HepG2 (cell line): ENCODE measurements around the gene LSMEM2. TPM values are rescaled to one million over a fixed set of nuclear protein-coding genes. Genes with fewer than 3 reads are reported as not detected.
A peak's percentile ranks its signal among the peaks of the same experiment; 100 is the strongest.

Experiments used
- ATF7 ChIP-seq, 2 experiments: fragments of 450-650 bp in 1 of 2; sonication (generic) in 1 of 2; formaldehyde crosslinking in 1 of 2; IDR thresholded peaks; 2 replicates each; pipeline versions ENCODE4 v1.4.0 to v1.6.1; 2016 to 2020; ENCODE audit warnings: antibody characterized with exemption in 1 of 2, mild to moderate bottlenecking in 1 of 2, missing genetic modification reagents in 1 of 2
- GTF3A ChIP-seq: sonication (generic); formaldehyde crosslinking; conservative IDR thresholded peaks from 2 replicates; pipeline ENCODE4 v1.4.0; 2020; ENCODE audit warnings: mild to moderate bottlenecking, missing genetic modification reagents
- HDAC6 ChIP-seq: fragments of 200-600 bp; sonication (generic); IDR thresholded peaks from 2 replicates; pipeline ENCODE4 v1.7.0; 2017; ENCODE audit warnings: mild to moderate bottlenecking, antibody characterized with exemption, low read length, low read depth
- HMGXB4 ChIP-seq, 2 experiments: sonication (generic) in 1 of 2; formaldehyde crosslinking in 1 of 2; IDR thresholded peaks; 2 replicates each; pipeline versions ENCODE4 v1.4.0 to v1.6.1; 2018 to 2020; ENCODE audit warnings: missing genetic modification reagents in 2 of 2, borderline replicate concordance in 1 of 2, low read depth in 1 of 2, mild to moderate bottlenecking in 1 of 2, missing biosample characterization in 1 of 2
- MAFK ChIP-seq, 2 experiments: IDR thresholded peaks in 1 of 2; conservative IDR thresholded peaks in 1 of 2; 2 replicates each; pipeline ENCODE4 v1.6.1; 2011; ENCODE audit warnings: improper control_type of control experiment in 2 of 2, low read length in 2 of 2
- MTF2 ChIP-seq: sonication (generic); formaldehyde crosslinking; IDR thresholded peaks from 2 replicates; pipeline ENCODE4 v1.5.0; 2020; ENCODE audit warnings: missing genetic modification reagents, borderline replicate concordance
- NONO ChIP-seq, 2 experiments: fragments of 450-650 bp in 1 of 2; sonication (generic) in 1 of 2; formaldehyde crosslinking in 1 of 2; IDR thresholded peaks in 1 of 2; conservative IDR thresholded peaks in 1 of 2; 2 replicates each; pipeline versions ENCODE4 v1.6.1 to v1.8.0; 2017 to 2022; ENCODE audit warnings: mild to moderate bottlenecking in 1 of 2, missing genetic modification reagents in 1 of 2, moderate library complexity in 1 of 2
- SKI ChIP-seq: fragments of 450-650 bp; IDR thresholded peaks from one replicate; pipeline ENCODE4 v1.6.1; 2018; ENCODE audit warnings: mild to moderate bottlenecking; ENCODE audit not compliant: partially characterized antibody
- TGIF2 ChIP-seq: IDR thresholded peaks from 2 replicates; pipeline ENCODE4 v1.6.1; 2016; ENCODE audit warnings: control low read depth, missing compliant biosample characterization
- ZNF253 ChIP-seq: sonication (generic); formaldehyde crosslinking; IDR thresholded peaks from 2 replicates; pipeline ENCODE4 v1.8.0; 2022; ENCODE audit warnings: mild to moderate bottlenecking, missing genetic modification reagents, borderline replicate concordance
- ZNF30 ChIP-seq: sonication (generic); formaldehyde crosslinking; IDR thresholded peaks from 2 replicates; pipeline ENCODE4 v1.5.0; 2020; ENCODE audit warnings: mild to moderate bottlenecking, missing genetic modification reagents
- ZNF383 ChIP-seq: sonication (generic); formaldehyde crosslinking; IDR thresholded peaks from 2 replicates; pipeline ENCODE4 v1.4.0; 2020; ENCODE audit warnings: missing genetic modification reagents, mild to moderate bottlenecking, borderline replicate concordance
- ZNF691 ChIP-seq: sonication (generic); formaldehyde crosslinking; IDR thresholded peaks from 2 replicates; pipeline ENCODE4 v1.4.0; 2020; ENCODE audit warnings: missing genetic modification reagents, low read depth, mild to moderate bottlenecking, borderline replicate concordance
- ZNF710 ChIP-seq: sonication (generic); formaldehyde crosslinking; IDR thresholded peaks from 2 replicates; pipeline ENCODE4 v1.5.0; 2020; ENCODE audit warnings: mild to moderate bottlenecking, missing genetic modification reagents, borderline replicate concordance
- ZSCAN31 ChIP-seq: sonication (generic); formaldehyde crosslinking; IDR thresholded peaks from 2 replicates; pipeline ENCODE4 v1.5.0; 2020; ENCODE audit warnings: low read depth, mild to moderate bottlenecking, missing genetic modification reagents
- polyA plus RNA-seq, 8 experiments: library from polyadenylated mRNA; depleted of rRNA in 3 of 8; stranded (reverse) in 7 of 8; unstranded in 1 of 8; fragments of >200 nt; fragmentation: Illumina TruSeq in 4 of 8; extraction: Trizol in 4 of 8; gene quantifications; 2 replicates each; pipeline versions ENCODE4 v1.2.1 to v1.2.3, GENCODE V29; 2011 to 2016; ENCODE audit warnings: low read depth in 4 of 8, missing spikeins in 1 of 8, mixed read lengths in 1 of 8; ENCODE audit not compliant: insufficient read depth in 1 of 8
- total RNA-seq, 5 experiments: library from RNA; depleted of rRNA; stranded (reverse); fragments of >200 nt; fragmentation: Illumina TruSeq; extraction: Trizol; gene quantifications; 2 replicates each; pipeline ENCODE4 v1.2.3, GENCODE V29; 2016; ENCODE audit warnings: low read depth in 1 of 5

The LSMEM2 gene
- total and polyA plus RNA-seq, 2 of the 13 experiments (the other 11 are each of a cell fraction or from before 2014, with no cell fraction given): 0.07 to 0.41 TPM

GRCh38 chr3:50260027-50260941, 18.6 kb upstream of the LSMEM2 start (continued):
- no peak for TF ChIP-seq NONO (IDR thresholded peaks at IDR 0.05)
- peak; percentile 87 for TF ChIP-seq NONO (CRISPR knock-in tag; conservative IDR thresholded peaks at IDR 0.05)
- TF ChIP-seq HDAC6: no peak
- peak; percentile 76; the same call in 1 of the 2 replicates for TF ChIP-seq ZNF710
- TF ChIP-seq GTF3A (CRISPR knock-in tag): no peak
- no peak for TF ChIP-seq TGIF2 (CRISPR knock-in tag)
- TF ChIP-seq MTF2: no peak
- no peak for TF ChIP-seq ZNF30 (CRISPR knock-in tag)
- peak; percentile 10; the same call in 1 of the 2 replicates for TF ChIP-seq ZNF691 (CRISPR knock-in tag)
- peak; percentile 11 to 49; a peak in 2 of 4 replicates for TF ChIP-seq MAFK (conservative IDR thresholded peaks at IDR 0.05 in 1 of 2, IDR thresholded peaks at IDR 0.05 in 1 of 2; ENCODE audit: low read length in 2 of 2)
- TF ChIP-seq ZNF383 (CRISPR knock-in tag): no peak
- peak; percentile 85 for TF ChIP-seq ATF7 (IDR thresholded peaks at IDR 0.05)
- TF ChIP-seq ATF7 (CRISPR knock-in tag; IDR thresholded peaks at IDR 0.05): peak; percentile 98
- peak; percentile 20 for TF ChIP-seq SKI
- peak; percentile 94 for TF ChIP-seq ZSCAN31 (CRISPR knock-in tag)
- peak; percentile 74 to 88 for TF ChIP-seq HMGXB4 (CRISPR knock-in tag; IDR thresholded peaks at IDR 0.05; ENCODE audit: borderline replicate concordance in 1 of 2, low read depth in 1 of 2)
- no peak for TF ChIP-seq ZNF253
